Left kidney (tissue), 2 donors: ENCODE measurements around the gene RSRP1. TPM values are rescaled to one million over a fixed set of nuclear protein-coding genes. Genes with fewer than 3 reads are reported as not detected.
A peak's percentile ranks its signal among the peaks of the same experiment; 100 is the strongest.
"Not testable (repeated sequence)": the region's sequence is repeated elsewhere in the genome, so short reads cannot be mapped to it uniquely, and the experiment has no call there.

Source experiments
- DNase-seq: peaks from one replicate; pipeline ENCODE4 v3.0.0-alpha.2; 2013
- polyA plus RNA-seq: library from polyadenylated mRNA; unstranded; fragments of 120-200 nt; gene quantifications from one replicate; pipeline ENCODE4 v1.2.1, GENCODE V29; 2013; ENCODE audit not compliant: insufficient read length

The RSRP1 gene
- polyA plus RNA-seq, 1 donor: 293 TPM

DNA sequence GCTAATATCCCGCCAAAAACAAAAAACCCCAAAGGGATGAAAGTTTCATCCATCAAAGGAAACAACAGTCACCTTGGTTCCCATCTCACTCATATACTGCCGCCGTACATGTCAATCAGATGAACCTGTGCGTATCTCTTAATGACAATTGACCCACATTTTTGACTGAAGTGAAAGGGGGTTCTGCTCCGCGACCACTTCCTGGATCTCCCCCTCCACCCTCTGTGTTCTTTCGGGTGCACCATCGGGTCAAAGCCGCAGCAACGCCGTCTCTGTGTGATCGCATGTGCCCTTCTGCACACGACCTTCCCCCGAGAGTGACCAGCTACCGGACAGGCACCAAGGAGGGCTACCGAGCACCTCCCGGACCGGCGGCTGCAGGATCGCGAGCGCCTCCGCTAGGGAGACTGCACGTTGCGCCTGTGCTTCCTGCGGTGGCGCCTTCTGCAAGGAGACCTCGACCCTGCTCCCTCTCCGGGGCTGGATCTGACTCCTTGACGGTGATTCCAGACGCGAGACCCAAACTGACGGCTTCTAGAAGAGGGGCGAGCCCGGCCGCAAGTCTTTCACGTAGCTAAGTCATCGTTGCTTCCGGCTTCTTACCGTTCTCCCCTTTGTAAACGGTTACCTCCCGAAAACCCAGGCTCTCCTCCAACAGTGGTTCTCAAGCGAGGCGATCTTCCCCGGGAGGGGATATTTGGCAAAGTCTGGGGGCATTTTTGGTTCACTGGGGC is 19.5 kb upstream of the RSRP1 start:
- not testable (repeated sequence) for DNase-seq

DNA sequence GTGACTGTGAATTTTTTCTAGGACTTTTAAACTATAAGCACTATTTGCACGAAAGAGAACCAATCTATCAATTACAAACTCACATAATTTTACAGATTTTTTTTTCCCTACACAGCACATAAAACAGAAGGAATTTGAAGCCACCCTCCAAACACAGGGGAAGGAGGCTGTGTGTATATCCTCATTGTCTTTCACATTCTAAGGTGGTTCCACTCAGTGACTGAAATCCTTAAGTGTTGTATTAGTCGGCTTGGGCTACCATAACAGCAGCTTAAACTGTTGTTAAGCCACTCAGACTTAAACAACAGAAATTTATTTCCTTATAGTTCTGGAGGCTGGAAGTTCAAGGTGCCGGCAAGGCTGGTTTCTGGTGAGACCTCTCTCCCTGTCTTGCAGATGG is 13.1 kb upstream of the RSRP1 start:
- not testable (repeated sequence) for DNase-seq

DNA sequence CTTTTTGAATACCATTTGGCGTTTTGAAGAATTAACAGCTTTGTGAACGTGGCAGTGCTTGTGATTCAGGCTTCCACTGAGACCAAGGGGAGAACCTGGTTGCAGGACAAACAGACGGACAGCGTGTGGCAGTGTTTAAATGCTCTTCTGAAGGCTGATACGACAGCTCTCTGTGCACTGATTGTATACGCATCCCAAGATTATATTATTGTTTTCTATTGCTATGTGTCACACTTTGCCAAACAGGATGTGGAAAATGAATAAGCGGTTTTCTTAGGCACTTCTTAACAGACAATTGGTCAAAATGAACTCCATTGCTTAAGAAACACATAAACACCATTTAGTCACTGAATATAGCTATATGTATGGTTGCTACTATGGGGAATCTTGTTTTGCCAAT is 12.6 kb upstream of the RSRP1 start:
- DNase-seq: not testable (repeated sequence)

DNA sequence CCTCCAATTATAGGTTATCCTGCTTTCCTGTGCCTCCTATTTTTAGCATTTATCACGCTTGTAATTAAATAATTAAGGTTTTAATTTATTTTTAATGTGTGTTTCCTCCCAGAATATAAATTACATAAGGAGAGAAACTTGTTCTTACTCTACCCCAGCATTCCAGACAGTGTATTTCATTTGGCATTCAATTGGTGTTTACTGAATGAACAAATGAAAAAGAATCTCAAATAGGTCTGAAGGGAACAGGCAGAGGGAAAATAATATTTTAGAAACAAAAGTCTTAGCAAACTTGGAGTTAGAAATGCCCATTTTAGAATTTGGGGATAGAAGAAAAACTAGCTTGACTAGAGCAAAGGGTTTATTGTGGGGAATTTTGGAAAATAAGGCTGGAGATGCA is 9.9 kb upstream of the RSRP1 start:
- no peak for DNase-seq

DNA sequence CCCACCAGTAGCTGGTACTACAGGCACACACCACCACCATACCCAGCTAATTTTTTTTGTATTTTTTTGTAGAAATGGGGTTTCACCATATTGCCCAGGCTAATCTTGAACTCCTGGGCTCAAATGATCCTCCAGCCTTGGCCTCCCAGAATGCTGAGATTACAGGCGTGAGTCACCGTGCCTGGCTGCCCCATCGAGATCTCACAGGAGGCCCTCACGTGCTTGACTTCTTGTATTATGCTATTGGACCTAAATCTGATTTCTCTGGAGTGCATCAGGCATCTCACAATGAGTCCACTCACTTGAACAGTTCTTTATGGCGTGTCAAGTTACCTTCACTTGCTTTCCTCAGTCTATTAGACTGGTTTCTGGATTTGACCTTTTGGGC is 9.3 kb upstream of the RSRP1 start:
- DNase-seq: no peak

DNA sequence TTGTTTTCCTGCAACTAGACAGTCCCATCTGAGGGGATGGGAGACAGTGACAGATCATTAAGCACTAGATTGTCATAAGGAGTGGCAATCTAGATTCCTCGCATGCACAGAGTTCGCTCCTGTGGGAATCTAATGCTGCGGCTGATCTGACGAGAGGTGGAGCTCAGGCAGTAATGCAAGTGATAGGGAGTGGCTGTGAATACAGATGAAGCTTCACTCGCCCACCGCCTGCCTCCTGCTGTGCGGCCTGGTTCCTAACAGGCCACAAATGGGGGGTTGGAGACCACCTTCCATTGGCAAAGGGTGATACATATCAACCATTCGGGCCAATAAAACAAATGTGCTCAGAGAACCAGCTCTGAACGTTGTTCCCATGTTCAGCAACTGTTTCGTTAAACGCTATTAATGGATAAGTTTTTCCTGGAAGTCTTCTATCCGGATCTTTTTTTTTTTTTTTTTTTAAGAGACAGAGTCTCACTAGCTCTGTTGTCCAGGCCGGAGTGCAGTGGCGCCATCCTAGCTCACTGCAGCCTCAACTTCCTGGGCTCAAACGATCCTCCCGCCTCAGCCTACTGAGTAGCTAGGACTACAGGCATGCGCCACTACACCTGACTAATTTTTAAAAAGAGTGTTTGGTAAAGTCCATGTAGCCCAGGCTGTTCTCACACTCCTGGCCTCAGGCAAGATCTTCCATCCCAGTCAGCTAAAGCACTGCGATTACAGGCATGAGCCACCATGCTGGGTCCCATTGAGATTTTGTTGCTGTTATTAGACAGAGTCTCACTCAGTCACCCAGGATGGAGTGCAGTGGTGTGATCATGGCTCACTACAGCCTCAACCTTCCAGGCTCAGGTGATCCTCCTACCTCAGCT is 8.7 kb upstream of the RSRP1 start:
- no peak for DNase-seq

DNA sequence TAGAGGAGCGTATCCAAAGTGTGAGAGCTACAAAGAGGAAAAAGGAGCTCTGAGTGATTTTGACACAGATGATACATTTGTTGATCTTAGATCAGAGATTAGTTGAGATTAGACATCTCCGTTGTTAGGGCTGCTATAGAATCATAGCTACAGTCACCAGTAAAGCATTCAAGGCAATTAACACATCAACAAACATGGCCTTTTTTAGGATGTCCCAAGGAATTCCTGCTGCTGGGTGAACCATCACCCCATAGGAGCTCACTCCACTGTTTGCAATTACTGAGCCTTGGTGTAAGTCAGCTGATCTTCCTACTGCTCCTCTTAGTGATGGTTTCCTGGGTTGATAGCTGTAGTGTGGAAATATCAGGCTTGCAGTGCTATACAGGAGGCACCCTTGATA is 6.7 kb upstream of the RSRP1 start:
- no peak for DNase-seq

DNA sequence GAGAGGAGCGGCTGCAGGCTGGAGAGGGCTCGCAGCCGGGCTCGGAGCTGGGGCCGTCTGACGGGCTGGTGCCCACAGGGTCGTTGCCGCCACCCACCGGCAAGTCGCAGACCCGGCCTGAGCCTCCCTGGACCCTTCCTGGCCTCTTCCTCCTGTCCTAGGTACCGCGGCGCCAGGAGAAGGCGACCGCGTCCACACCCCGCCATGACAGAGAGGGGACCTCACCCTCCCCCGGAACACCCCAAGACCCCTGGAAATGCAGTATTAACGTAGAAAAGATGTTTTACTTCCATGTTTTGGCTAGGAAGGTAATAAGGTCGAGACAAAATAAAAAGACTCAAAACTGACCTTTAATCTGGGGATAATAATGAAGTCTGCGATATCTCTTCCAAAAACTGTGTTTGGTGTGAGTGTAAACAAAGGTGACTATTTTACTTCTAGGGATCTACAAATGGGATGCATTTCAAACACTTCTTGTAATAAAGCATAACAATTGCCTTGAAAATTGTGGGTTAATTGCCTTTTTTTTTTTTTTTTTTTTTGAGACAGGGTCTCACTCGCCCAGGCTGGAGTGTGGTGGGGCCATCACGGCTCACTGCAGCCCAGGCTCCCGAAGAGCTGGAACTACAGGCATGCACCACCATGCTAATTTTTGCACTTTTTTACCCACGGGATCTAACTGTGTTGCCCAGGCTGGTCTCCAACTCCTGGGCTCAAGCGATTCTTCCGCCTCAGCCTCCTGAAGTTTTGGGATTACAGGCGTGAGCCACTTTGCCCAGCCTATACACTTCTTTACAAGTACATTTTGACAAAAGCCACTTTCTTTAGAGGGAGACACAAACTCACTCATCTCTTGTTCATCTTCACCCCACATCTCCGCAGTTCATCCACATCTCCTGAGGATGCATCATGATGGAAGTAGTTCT is 838 bp upstream of the RSRP1 start:
- no peak for DNase-seq

DNA sequence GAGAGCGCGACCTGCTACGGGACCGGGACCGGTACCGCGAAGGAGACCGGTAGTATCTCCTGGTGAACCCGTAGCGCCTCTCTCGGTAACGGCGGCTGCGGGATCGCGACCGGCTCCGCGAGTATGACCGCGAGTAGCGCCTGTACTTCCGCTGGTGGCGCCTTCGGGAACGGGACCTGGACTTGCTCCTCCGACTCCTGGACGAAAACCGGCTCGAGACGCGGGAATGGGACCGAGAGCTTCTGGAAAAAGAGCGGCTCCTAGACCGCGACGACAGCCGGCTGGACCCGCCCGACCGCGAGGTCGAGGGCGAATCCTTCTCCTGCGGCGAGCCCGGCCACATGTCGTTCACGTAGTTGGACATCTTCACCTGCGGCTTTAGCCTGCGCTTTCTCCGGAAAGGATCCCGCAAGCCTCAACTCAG is 642 bp downstream of the RSRP1 start:
- DNase-seq: no peak

DNA sequence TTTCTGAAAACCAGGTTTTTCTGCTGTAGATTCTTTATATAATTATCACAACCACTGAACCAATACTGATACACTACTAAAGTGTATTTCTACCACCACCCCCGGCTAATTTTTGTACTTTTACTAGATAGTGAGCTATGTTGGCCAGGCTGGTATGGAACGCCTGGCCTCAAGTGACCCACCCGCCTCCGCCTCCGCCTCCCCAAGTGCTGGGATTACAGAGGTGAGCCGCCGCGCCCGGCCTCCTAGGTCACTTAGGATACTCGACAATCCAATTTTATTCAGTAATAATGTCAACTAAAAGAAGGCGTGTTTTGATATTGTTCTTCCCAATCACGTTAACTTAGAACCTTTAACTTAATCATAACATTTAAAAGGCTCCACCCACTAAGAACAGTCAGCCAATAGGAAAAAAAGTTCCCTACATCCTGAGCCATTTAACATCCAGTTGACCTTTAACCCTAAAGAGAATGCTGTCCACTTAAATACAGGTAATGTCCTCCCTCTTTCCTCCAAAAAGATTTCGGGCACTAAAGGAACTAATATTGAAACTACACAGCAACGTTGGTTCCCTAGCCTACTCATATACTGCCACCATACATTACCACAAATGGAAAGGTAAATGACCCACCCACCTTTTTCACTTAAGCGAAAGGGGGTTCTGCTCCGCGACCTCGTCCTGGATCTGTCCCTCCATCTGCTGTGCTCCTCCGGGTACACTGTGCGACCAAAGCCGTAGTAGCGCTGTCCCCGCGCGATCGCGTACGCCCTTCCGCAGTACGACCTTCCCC is 1.2 kb downstream of the RSRP1 start:
- DNase-seq: no peak

DNA sequence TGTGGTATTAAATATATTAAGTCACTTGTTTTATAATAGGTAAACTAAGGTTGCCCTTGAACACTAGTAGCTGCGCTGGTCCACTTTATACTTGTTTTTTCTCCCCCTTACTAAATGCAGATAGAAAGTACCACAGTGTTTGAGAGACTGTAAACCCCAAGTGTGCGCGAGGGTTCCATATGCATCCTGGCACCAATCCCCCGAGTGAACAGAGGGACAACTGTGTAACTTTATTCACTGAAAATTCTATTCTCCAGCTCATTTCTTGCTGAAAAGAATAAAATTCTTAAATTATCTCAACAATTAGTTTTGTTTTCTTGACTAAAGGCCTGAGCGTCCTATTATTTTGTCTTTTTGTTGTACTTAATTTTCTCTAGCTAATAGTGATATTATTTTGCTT is 1.9 kb downstream of the RSRP1 start:
- DNase-seq: no peak

DNA sequence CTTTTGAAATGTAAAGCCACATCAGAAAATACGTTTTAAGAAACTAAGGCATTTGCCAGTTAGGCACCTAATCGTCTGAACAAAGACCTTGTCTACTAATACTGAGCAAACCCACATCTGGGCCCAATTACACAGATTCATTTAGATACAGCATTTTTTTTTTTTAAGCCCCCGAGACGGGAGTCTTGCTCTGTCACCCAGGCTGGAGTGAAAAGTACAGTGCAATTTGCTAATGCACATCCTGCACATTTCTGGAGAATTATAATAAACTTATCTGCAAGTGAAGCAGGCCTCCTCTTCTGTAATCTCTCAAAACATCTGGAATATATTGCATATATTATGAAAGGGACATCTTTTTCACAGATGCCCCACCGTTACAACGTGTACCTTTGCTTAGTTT is 3.3 kb downstream of the RSRP1 start:
- DNase-seq: no peak

DNA sequence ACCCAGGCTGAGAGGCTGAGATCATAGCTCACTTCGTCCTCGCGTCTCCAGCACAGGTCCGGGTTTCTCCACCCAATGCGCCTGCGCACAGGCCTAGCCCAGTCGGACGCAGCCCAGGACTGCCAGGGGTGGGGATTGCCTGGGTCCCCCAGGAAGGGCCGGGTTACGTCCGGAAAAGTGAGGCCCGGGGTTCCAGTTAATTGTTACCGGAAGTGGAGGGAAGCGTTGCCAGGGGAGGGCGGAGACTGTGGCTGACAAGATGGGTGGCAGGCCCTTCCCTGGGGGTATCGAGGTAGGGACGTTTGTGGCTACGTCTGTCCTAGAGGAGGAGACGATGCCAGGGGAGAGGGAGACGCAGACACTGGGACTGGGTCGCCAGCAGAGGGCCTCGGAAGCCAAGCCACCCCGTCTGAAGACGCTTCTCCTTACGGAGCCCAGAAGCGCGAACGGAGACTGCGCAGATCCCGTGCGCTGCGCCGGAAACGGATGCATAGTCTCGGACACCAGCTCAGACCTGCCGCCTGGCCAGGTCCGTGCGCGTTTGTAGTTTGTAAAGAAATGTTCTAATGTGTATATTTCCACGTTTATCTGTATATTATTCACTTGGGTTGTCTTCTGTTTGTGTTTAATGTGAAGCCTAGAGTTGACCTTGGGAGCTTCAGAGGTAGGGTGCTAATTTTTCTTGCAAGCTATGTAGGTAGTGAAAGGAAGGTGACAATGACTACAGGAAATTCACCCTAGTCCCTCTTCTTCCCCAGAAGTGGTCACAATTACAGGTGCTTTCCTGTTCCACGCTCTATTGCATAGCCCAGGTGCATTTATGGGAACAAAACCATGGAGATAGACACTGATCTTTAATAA is 7.3 kb downstream of the RSRP1 start:
- peak; percentile 84 for DNase-seq

DNA sequence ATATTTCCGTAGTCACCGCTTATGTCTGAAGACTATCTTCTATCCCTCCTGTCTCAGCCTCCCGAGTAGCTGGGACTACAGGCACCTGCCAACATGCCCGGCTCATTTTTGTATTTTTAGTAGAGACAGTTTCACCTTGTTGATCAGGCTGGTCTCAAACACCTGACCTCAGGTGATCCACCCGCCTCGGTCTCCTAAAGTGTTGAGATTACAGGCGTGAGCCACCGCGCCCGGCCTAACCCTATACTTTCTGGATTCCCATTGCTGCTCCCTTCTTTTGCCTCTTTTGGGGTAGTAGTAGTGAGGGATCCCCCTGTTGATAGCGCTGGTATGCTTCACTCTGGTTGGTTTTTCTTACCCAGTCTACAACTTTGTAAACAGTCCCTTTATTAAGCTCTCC is 9.2 kb downstream of the RSRP1 start:
- no peak for DNase-seq

DNA sequence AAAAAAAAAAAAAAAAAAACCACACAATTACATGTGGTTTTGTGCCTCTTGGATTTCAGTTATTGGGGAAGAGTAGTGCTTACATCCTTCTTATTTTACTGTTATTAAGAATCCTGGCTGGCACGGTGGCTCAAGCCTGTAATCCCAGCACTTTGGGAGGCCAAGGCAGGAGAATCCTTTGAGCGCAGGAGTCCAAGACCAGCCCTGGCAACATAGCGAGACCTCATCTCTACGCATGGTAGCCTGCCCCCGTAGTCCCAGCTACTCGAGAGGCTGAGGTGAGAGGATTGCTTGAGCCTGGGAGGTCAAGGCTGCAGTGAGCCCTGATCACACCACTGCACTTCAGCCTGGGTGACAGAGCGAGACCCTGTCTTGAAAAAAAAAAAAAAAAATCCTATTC is 11.0 kb downstream of the RSRP1 start:
- DNase-seq: not testable (repeated sequence)

DNA sequence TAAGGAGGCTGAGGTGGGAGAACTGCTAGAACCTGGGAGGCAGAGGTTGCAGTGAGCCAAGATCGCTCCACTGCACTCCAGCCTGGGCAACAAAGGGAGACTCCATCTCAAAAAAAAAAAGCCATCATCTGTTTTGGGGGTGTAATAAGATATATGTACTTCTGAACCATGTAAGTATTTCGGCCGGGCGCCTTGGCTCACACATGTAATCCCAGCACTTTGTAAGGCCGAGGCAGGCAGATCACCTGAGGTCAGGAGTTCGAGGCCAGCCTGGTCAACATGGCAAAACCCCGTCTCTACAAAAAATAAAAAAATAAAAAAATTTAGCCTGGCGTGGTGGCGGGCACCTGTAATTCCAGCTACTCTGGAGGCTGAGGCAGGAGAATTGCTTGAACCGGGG is 11.8 kb downstream of the RSRP1 start:
- DNase-seq: not testable (repeated sequence)

DNA sequence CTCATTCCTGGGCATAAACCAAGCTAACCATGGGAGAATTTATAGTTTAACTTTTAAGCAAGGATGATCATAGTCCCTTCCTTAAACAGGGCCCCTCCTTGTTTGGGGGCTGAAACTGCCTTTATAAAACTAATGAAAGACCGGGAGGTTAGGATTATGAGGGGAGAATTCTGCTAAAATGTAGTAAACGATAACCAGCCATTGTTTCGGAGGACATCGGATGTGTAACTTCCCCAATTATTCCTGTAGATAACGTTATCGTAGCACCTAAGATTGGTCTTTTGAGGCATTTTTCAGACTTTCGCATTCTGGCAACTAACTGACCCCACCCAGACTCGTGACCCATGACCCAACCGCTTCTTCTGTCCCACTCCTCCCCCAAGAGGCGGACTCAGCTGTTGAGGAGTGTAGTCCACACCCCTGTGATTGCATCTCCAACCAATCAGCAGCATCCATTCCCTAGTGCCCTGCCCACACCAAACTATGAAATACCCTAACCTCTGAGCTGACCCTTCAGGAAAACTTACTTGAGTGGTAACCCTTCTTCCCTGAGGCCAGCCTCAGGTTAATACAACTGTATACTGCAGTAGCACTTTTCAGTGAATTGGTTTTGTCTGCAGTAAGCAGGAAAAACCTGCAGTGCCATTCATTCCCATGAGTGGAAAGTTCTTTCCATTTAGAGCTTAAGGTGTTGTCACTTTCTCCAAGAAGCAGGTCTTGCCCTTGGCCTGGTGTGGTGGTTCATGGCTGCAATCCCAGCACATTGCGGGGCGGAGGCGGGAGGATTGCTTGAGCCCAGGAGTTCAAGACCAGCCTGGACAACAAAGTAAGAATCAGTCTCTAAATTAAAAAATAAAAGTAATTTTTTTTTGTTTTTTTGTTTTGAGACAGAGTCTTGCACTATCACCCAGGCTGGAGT is 14.1 kb downstream of the RSRP1 start:
- DNase-seq: peak; percentile 70

DNA sequence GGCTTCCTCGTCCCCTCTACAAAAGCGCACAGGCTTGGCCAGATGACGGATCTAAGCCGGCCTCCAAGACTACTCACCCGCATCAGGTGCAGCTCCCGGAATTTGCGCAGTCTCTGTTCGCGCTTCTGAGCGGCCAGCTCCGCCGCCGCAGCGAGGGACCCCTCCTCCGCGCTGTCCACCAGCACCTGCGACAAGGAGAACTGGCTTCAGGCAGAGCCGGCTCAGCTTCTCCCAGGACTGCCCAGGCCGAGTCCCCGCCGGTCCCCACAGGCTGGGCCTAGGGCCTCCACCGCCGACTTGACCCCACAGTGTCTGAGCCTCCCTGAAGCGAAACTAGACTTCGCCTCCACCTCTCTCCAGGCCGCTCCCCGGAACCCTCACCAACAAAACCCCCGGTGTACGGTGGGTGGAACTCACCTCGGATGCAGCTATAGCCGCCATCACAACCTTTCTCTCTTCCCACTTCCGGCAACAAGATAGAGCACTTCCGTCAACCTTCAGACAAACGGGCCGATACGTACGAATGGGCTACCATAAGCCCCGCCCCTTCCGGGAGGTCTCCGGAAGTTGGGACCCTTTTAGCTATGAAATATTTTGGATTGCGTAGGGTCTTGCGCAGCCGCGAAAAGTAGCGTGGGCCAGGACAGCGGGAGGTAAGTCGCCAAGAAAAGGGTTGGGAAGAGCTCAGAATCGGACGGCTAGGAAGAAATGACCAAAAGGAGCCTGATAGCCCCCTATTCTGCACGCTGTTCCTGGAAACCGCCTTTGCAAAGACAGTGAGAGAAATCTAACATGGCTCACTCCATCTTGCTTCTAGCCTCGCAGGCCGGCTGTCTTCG is 15.0 kb downstream of the RSRP1 start, which contains the start of gene SYF2:
SYF2 (minus strand) TSS at position 476 of the 839 bp plus-strand sequence; CDS start at position 441, 35 bp downstream.
- peak; percentile 96 for DNase-seq
